GM19025 (cell line): ENCODE data around the gene RFPL2.

Source experiments
- ATAC-seq: cut with Tn5 transposase; IDR thresholded peaks from one replicate; pipeline ENCODE4 v1.9.1; 2021; ENCODE audit warnings: mild to moderate bottlenecking, low read depth, moderate library complexity; ENCODE audit not compliant: unreplicated experiment

Gene RFPL2

DNA sequence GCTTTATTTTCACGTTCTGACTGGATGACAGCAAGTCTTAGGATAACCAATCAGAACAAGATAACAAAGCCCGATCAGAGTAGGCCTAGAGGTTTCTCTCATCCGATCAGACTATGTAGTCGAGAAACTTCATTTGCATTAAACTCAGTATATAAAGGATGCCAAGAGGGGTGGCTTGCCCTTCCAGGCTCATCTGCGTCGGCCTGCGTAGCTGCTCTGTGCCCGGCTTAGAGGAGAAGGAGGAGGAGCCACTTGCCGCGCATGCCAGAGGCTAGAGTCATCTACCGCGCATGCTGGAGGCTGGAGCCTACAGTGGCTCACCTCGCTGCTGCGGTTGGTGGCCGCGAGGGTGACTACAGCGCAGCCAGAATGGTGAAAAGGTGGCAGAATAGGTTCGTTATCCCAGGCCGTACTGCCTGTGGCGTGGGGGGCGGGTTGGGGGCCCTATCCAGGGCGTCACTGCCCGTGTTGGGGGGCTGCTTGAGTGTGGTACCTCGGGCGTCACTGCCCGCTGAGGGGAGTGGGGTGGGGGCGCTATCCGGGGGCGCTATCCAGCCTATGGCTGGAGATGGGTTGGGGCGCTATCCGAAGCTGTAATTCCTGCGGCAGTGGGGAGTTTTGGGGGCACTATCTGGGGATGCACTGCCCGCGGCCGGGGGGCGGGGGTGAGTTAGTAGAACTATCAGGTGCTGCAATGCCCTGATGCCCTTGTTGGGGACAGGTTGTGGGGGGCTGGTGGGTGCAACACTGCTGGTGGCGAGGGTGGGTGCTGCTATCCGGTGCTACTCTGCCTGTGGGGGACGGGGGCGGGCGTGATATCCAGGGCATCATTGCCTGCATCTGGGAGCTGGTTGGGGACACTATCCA is at the start of gene RFPL2:
RFPL2 (minus strand) TSS at position 218 of the 867 bp plus-strand sequence. CDS start 2,622 bp downstream, outside the sequence.
- no peak for ATAC-seq

DNA sequence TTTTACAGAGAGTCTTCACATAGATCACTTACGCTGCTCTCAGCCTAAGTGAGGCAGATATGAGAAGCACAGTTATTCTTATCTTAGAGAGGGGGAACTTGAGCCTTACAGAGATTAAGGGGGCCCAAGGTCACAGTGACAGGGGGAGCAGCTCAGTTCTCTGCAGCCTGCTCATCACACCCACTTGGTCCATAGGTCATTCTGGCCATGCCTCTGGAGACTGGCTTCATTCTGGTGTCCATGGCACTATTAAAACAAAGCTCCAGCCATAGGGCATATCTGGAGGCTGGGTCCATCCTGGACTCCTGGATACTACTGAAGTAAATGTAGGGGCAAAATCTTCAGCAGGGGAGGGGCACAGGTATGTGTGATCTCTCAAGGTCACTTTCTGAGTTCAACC is 44.4 kb upstream of the RFPL2 start:
- ATAC-seq = no peak

DNA sequence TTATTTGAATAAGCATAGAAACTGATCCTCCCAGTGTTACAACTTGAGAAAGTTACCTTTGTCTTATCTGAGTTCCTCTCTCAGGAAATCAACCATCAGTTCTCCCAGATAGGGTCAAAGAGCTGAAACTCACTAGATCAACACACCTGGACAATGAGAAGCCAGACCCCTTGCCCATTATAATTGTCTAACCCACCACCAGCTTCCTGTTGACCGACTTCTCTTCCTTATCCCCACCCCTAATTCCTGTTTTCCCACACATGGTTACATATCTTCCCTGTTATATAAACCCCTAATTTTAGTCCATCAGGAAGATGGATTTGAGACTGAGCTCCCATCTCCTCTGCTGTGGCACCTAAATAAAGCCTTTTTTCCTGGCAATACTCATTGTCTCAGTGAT is 43.4 kb upstream of the RFPL2 start:
- no peak for ATAC-seq

DNA sequence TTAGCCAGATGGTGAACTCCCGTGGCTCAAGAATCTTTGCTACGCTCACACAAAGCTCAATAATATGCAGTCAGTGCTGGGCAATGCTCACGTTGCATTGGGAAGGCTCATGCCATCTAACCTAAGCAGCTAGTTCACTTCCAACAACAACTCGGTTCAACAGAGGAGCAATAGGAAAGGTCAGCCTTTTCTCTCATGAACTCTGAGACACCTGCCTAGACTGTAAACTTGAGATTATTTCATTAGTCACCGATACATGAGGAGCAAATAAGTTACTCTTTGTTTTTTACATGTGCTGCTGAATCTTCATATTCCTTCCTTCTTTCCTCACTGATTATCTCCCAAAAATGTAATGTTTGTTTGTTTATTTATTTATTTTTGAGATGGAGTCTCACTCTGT is 41.3 kb upstream of the RFPL2 start:
- no peak for ATAC-seq

DNA sequence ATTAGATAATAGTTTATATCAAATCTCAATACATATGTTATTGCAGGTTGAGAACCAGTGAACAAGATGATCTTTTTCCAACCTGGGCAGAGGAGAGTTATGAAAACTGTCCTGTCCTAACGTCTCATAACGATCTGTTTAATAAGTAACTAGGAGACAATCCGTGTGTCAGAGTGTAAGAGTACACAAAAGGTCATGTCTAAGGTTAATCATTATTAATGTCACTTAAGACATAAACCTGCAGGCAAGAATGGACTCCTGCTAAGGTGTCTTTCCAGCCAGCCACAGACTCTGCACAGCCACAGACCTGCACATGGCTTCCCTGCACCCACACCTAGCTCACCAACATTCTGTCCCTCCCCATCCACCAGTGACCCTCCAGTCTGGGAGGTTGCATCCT is 40.2 kb upstream of the RFPL2 start:
- ATAC-seq = no peak

DNA sequence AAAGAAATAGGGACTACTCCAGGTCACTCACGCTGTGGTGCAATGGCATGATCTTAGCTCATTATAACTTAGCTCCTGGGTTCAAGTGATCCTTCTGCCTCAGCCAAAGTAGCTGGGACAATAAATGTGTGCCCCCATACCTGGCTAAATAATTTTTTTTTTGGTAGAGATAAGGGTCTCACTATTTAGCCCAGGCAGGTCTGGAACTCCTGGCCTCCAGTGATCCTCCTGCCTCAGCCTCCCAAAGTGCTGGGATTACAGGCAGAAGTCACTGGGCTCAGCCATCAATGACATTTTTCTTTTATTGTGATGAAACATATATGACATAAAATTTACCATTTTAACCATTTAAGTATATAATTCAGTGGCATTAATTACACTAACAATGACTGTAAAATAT is 39.7 kb upstream of the RFPL2 start:
- ATAC-seq = no peak

DNA sequence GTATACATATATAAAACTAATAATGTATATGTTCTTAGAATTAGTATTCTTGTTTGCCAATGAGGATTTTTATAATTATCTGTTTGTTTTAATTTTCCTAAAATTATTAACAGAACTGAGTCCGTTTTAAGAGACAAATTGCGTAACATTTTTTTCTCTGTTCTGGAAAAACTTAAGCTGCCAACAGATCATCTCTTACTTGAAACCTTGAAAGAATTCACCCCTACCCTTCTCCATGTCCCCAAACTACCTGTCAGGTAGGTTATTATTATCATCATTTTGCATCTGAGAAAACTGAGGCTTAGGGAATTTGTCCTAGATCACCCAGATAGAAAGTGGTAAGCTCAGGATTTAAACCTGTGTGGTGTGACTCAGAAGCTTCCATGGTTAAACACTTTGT is 35.6 kb upstream of the RFPL2 start:
- no peak for ATAC-seq

- no peak for ATAC-seq
Observed at GRCh38 chr22:32237906-32238305, 33.0 kb upstream of the RFPL2 start.

DNA sequence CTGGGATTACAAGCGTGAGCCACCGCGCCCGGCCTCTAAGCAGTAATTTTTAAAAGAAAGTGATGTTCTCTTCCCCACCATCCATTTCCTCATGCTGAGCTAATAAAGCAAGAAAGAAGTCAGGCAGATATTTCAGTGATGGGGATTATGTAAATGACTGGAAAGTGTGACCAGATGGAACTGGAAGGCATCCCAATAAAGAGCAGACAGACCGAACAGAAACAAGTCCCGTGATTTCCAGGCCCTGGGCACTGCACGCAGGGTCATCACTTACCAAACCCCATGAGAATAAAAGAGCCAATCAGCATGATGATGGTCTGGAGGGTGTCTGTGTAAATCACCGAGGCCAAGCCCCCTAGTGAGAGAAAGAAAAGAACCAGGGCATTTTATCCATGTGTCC is 32.1 kb upstream of the RFPL2 start:
- ATAC-seq = no peak

DNA sequence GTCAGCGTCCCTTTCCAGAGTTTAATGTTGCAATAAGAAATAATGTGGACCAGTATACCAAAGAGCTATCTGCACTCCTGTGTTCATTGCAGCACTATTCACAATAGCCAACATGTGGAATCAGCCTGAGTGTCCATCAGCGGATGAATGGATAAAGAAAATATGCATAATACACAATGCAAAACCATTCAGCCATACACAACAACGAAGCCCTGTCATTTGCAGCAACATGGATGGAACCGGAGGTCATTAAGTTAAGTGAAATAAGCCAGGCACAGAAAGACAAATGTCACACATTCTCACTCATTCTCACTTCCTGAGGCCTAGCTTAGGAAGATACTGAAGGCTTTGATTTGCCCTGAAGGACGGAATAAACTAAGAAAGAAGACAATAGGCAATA is 28.2 kb upstream of the RFPL2 start:
- no peak for ATAC-seq

DNA sequence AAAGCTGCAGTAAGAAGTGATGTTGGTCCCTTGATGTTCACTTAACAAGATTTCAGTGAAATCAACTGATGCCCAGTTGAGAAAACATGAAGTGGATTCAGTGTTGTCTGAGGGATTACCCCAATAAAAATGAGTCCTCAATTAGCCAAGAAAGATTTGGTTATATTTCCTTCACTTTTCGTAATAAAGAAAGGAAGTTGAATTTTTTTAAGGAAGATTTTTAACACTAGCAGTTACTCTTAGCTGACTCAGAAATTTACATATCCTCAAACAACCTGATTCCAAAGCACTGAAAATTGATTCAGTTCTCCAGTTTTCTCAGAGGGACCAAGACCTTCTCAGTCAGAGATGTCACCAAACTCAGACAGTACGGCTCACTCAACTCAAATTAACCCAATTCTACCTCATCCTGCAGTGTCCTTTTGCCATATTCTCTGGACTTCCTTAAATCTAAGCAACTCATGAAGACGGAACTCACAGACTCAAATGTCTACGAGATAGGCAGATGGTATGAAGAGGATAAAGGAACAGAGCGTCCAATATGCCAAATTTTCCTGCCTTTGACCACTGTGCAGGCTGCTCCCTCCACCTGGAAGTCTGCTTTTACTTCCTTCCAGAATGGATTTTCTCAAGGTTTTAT is 27.4 kb upstream of the RFPL2 start:
- ATAC-seq = no peak

GRCh38 chr22:32226326-32227104 is 21.6 kb upstream of the RFPL2 start:
- ATAC-seq = no peak

- ATAC-seq = no peak
Observed at GRCh38 chr22:32222991-32223390, 18.1 kb upstream of the RFPL2 start.

GRCh38 chr22:32219026-32219425 is 14.2 kb upstream of the RFPL2 start:
- no peak for ATAC-seq

DNA sequence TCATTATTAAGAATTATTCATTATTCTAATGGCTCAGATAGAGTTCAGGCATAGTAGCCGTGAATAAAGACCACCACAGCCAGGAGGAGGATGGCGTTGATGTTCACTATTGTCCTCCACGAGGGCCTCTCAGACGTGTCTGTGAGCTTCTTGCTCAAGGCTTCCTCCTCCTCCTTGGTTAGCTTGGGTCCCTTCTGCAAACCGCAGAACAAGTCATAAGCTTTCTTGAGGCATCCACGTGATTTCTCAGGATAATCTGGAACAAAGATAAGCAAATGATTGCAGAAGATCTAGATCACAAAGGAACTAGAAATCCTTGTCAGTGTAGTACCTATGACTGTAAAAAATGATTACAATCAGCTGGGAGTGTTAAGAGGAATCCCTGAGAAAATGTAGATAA is 13.6 kb upstream of the RFPL2 start:
- no peak for ATAC-seq

GRCh38 chr22:32217465-32217864 is 12.6 kb upstream of the RFPL2 start:
- ATAC-seq = no peak

DNA sequence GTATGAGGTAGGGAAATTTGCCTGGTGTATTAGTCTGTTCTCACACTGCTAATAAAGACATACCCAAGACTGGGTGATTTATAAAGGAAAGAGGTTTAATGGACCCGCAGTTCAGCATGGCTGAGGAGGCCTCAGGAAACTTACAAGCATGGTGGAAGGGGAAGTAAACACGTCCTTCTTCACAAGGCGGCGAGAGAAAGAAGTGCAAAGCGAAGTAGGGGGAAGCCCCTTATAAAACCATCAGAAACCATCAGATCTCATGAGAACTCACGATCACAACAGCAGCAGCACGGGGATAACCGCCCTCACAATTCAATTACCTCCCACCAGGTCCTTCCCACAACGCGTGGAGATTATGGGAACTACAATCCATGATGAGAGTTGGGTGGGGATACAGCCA is 12.0 kb upstream of the RFPL2 start:
- ATAC-seq = no peak

- no peak for ATAC-seq
Observed at GRCh38 chr22:32211011-32211410, 6.1 kb upstream of the RFPL2 start.

- ATAC-seq = no peak
Observed at GRCh38 chr22:32208681-32209080, 3.8 kb upstream of the RFPL2 start.

- no peak for ATAC-seq
Observed at GRCh38 chr22:32207971-32208480, 3.2 kb upstream of the RFPL2 start.
